Stimulated activated effector memory CD8-positive, alpha-beta T cell treated with anti-CD3 and anti-CD28 coated beads, Interleukin-12 subunit alpha, Interleukin-12 subunit beta, amount 100 ng/mL, for 72 hours (primary cell): ENCODE measurements around the gene MAP4K2.
"Not testable (repeated sequence)": the region's sequence is repeated elsewhere in the genome, so short reads cannot be mapped to it uniquely, and the experiment has no call there.

Source experiments
- ATAC-seq: fragments of 150-1000 bp; cut with Tn5 transposase; 2 replicates; pipeline ENCODE4 v1.10.0; 2021
- DNase-seq, 2 donors: peaks; one replicate each; pipeline ENCODE4 v3.0.0; 2021 to 2022; ENCODE audit warnings: low spot score in 2 of 2
- H3K27ac Mint-ChIP-seq: one replicate; pipeline ENCODE4 v1.8.0; 2022; ENCODE audit warnings: mild to moderate bottlenecking, mixed read lengths
- H3K36me3 Mint-ChIP-seq: one replicate; pipeline ENCODE4 v1.8.0; 2022; ENCODE audit warnings: mild to moderate bottlenecking, mixed read lengths
- H3K4me1 Mint-ChIP-seq: one replicate; pipeline ENCODE4 v1.8.0; 2022; ENCODE audit warnings: mixed read lengths
- H3K4me3 Mint-ChIP-seq: one replicate; pipeline ENCODE4 v1.8.0; 2022; ENCODE audit warnings: mild to moderate bottlenecking, mixed read lengths
- H3K9me3 Mint-ChIP-seq: one replicate; pipeline ENCODE4 v1.8.0; 2022; ENCODE audit warnings: mixed read lengths

MAP4K2 gene

GRCh38 chr11:64831411-64831891 lies 28.4 kb upstream of the MAP4K2 start:
- Mint-ChIP-seq H3K4me1 (no peaks in the 10 kb centered on the region), H3K9me3 (no peaks in the 10 kb centered on the region), H3K27ac (peak overlapping the region; percentile 73), H3K36me3 (no peaks in the 10 kb centered on the region), H3K4me3 (no peak overlapping the region)
- no peak for ATAC-seq
- DNase-seq: no peak

- Mint-ChIP-seq H3K9me3 (no peaks in the 10 kb centered on the region), H3K36me3 (no peaks in the 10 kb centered on the region), H3K4me1 (no peaks in the 10 kb centered on the region), H3K27ac (no peak overlapping the region), H3K4me3 (no peak overlapping the region)
- no peak for ATAC-seq
- no peak for DNase-seq
Measured at GRCh38 chr11:64829536-64830251, 26.7 kb upstream of the MAP4K2 start.

GRCh38 chr11:64827451-64827839 lies 24.4 kb upstream of the MAP4K2 start:
- H3K4me1 Mint-ChIP-seq: no peaks in the 10 kb centered on the region

GRCh38 chr11:64826578-64827450 lies 23.8 kb upstream of the MAP4K2 start:
- no peak for DNase-seq
- no peaks in the 10 kb centered on the region for H3K9me3 Mint-ChIP-seq
- H3K4me1 Mint-ChIP-seq: no peaks in the 10 kb centered on the region
- no peak for ATAC-seq
- H3K36me3 Mint-ChIP-seq: no peaks in the 10 kb centered on the region
- no peak overlapping the region for H3K4me3 Mint-ChIP-seq
- no peak overlapping the region for H3K27ac Mint-ChIP-seq

More at GRCh38 chr11:64827451-64827839, 24.4 kb upstream of the MAP4K2 start:
- Mint-ChIP-seq H3K27ac (no peak overlapping the region), H3K4me3 (no peak overlapping the region), H3K9me3 (no peaks in the 10 kb centered on the region), H3K36me3 (no peaks in the 10 kb centered on the region)
- no peak for DNase-seq
- ATAC-seq: no peak

GRCh38 chr11:64826062-64826461 lies 23.0 kb upstream of the MAP4K2 start:
- Mint-ChIP-seq H3K4me3 (no peak overlapping the region), H3K4me1 (no peaks in the 10 kb centered on the region), H3K27ac (no peak overlapping the region), H3K36me3 (no peaks in the 10 kb centered on the region), H3K9me3 (no peaks in the 10 kb centered on the region)
- ATAC-seq (no peak), DNase-seq (no peak)

GRCh38 chr11:64823568-64824119 lies 20.6 kb upstream of the MAP4K2 start:
- DNase-seq (no peak), ATAC-seq (no peak)
- Mint-ChIP-seq H3K4me3 (no peak overlapping the region), H3K27ac (peak overlapping the region; percentile 7), H3K9me3 (no peaks in the 10 kb centered on the region), H3K36me3 (no peaks in the 10 kb centered on the region), H3K4me1 (no peaks in the 10 kb centered on the region)

- H3K4me3 Mint-ChIP-seq: no peak overlapping the region
- H3K4me1 Mint-ChIP-seq: no peaks in the 10 kb centered on the region
- DNase-seq (no peak), ATAC-seq (no peak)
- no peaks in the 10 kb centered on the region for H3K9me3 Mint-ChIP-seq
- H3K27ac Mint-ChIP-seq: no peak overlapping the region
- H3K36me3 Mint-ChIP-seq: no peaks in the 10 kb centered on the region
Measured at GRCh38 chr11:64817476-64817875, 14.5 kb upstream of the MAP4K2 start.

GRCh38 chr11:64815433-64815832 lies 12.4 kb upstream of the MAP4K2 start:
- not testable (repeated sequence) for H3K36me3 Mint-ChIP-seq, H3K4me3 Mint-ChIP-seq, ATAC-seq, H3K4me1 Mint-ChIP-seq, H3K9me3 Mint-ChIP-seq, H3K27ac Mint-ChIP-seq, DNase-seq

GRCh38 chr11:64814712-64815187 lies 11.7 kb upstream of the MAP4K2 start:
- no peak for ATAC-seq

GRCh38 chr11:64813826-64814225 lies 10.8 kb upstream of the MAP4K2 start:
- peaks cover 18% of the 10 kb centered on the region for H3K4me1 Mint-ChIP-seq
- no peak for DNase-seq
- H3K9me3 Mint-ChIP-seq: no peaks in the 10 kb centered on the region
- no peaks in the 10 kb centered on the region for H3K36me3 Mint-ChIP-seq
- no peak overlapping the region for H3K4me3 Mint-ChIP-seq
- no peak overlapping the region for H3K27ac Mint-ChIP-seq
- no peak for ATAC-seq

More at GRCh38 chr11:64814712-64815187, 11.7 kb upstream of the MAP4K2 start:
- Mint-ChIP-seq H3K4me3 (no peak overlapping the region), H3K9me3 (no peaks in the 10 kb centered on the region), H3K4me1 (peaks cover 11% of the 10 kb centered on the region), H3K36me3 (no peaks in the 10 kb centered on the region), H3K27ac (no peak overlapping the region)
- DNase-seq: no peak

GRCh38 chr11:64810891-64811272 lies 7.9 kb upstream of the MAP4K2 start:
- Mint-ChIP-seq H3K27ac (peak overlapping the region; percentile 97), H3K4me1 (peaks cover 37% of the 10 kb centered on the region), H3K9me3 (no peaks in the 10 kb centered on the region), H3K4me3 (peak overlapping the region; percentile 98), H3K36me3 (peaks cover 8% of the 10 kb centered on the region)
- ATAC-seq: peak; percentile 56
- DNase-seq: no peak

GRCh38 chr11:64810271-64810890 lies 7.4 kb upstream of the MAP4K2 start, which contains the start of gene MEN1:
TSS of gene MEN1 (minus strand) at chr11:64810551. CDS start at chr11:64810109, 442 bp downstream.
- H3K27ac Mint-ChIP-seq: peak within 1 kb of the TSS; percentile 97
- H3K4me1 Mint-ChIP-seq: peaks cover 42% of the 10 kb centered on the region
- DNase-seq (peak; percentile 59 to 90), ATAC-seq (peak; percentile 93)
- peaks cover 13% of the 10 kb centered on the region for H3K36me3 Mint-ChIP-seq
- H3K9me3 Mint-ChIP-seq: no peaks in the 10 kb centered on the region
- peak within 1 kb of the TSS; percentile 98 for H3K4me3 Mint-ChIP-seq

- no peak for DNase-seq
Measured at GRCh38 chr11:64809781-64810241, 6.8 kb upstream of the MAP4K2 start.

GRCh38 chr11:64805481-64805880 lies 2.5 kb upstream of the MAP4K2 start:
- Mint-ChIP-seq H3K36me3 (peaks cover 26% of the 10 kb centered on the region), H3K27ac (no peak overlapping the region), H3K4me3 (no peak overlapping the region), H3K4me1 (peaks cover 46% of the 10 kb centered on the region), H3K9me3 (no peaks in the 10 kb centered on the region)
- no peak for ATAC-seq
- DNase-seq: no peak

More at GRCh38 chr11:64809781-64810241, 6.8 kb upstream of the MAP4K2 start:
- Mint-ChIP-seq H3K36me3 (peaks cover 14% of the 10 kb centered on the region), H3K4me1 (peaks cover 43% of the 10 kb centered on the region), H3K27ac (peak overlapping the region; percentile 97), H3K9me3 (no peaks in the 10 kb centered on the region), H3K4me3 (peak overlapping the region; percentile 98)
- ATAC-seq: peak; percentile 29
